Measurements from ENCODE around the gene THAP4. TPM values are rescaled to one million over a fixed set of nuclear protein-coding genes. Genes with fewer than 3 reads are reported as not detected.
"Not testable (repeated sequence)": the region's sequence is repeated elsewhere in the genome, so short reads cannot be mapped to it uniquely, and the experiment has no call there.

THAP4 gene
- total and polyA plus RNA-seq, 2 experiments from 2014 or later, result 62.9 to 80.4 TPM

DNA sequence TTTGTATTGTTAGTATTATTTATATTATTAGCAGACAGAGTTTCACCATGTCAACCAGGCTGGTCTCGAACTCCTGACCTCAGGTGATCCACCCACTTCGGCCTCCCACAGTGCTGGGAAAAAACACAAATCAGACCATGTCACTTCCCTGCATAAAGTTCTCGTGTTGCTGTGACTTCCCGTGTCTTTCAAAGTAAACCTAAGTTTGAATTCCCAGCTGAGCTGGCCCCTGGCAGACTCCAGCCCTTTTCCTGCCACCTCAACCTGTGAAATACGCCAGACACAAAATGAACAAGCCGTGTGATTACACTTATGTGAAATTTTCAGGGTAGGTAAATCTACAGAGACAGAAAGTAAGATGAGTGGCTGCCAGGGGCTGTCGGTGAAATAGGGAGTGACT lies 70.5 kb downstream of the THAP4 start:
- Histone ChIP-seq H3K9me2 (ENCODE audit: insufficient read depth) (no peaks in the 10 kb centered on the region), H3K4me3 (no peak overlapping the region), H3K4me2 (no peak overlapping the region), H3K36me3 (ENCODE audit: insufficient read depth) (no peaks in the 10 kb centered on the region), H3K27ac (ENCODE audit: low read depth) (no peak overlapping the region), H3F3A (replicated peaks; ENCODE audit: low read depth) (no peaks in the 10 kb centered on the region), H4K20me1 (replicated peaks; ENCODE audit: insufficient read depth) (peaks cover 14% of the 10 kb centered on the region), H3K79me2 (replicated peaks; ENCODE audit: insufficient read depth) (no peaks in the 10 kb centered on the region; the same call in 1 of the 2 replicates), H3K27me3 (ENCODE audit: insufficient read depth) (no peaks in the 10 kb centered on the region), H2AFZ (no peak overlapping the region), H3K4me1 (ENCODE audit: insufficient read depth) (no peaks in the 10 kb centered on the region)
- DNase-seq (ENCODE audit: low spot score) (no peak), ATAC-seq (no peak)
- no peaks in the 10 kb centered on the region; the same call in 2 of the 3 replicates for H3K4me1 Mint-ChIP-seq
- H3K36me3 Mint-ChIP-seq (ENCODE audit: low read depth), result no peaks in the 10 kb centered on the region; the same call in 2 of the 3 replicates
- H3K4me3 Mint-ChIP-seq, result no peak overlapping the region
- H3K27ac Mint-ChIP-seq, result no peak overlapping the region
- H3K9me3 Mint-ChIP-seq, result no peaks in the 10 kb centered on the region
- no peak for TF ChIP-seq NANOG (IDR thresholded peaks at IDR 0.05; ENCODE audit: borderline replicate concordance)
- TF ChIP-seq ZNF114 (CRISPR knock-in tag; IDR thresholded peaks at IDR 0.05), result no peak
- TF ChIP-seq, protein P1, sequence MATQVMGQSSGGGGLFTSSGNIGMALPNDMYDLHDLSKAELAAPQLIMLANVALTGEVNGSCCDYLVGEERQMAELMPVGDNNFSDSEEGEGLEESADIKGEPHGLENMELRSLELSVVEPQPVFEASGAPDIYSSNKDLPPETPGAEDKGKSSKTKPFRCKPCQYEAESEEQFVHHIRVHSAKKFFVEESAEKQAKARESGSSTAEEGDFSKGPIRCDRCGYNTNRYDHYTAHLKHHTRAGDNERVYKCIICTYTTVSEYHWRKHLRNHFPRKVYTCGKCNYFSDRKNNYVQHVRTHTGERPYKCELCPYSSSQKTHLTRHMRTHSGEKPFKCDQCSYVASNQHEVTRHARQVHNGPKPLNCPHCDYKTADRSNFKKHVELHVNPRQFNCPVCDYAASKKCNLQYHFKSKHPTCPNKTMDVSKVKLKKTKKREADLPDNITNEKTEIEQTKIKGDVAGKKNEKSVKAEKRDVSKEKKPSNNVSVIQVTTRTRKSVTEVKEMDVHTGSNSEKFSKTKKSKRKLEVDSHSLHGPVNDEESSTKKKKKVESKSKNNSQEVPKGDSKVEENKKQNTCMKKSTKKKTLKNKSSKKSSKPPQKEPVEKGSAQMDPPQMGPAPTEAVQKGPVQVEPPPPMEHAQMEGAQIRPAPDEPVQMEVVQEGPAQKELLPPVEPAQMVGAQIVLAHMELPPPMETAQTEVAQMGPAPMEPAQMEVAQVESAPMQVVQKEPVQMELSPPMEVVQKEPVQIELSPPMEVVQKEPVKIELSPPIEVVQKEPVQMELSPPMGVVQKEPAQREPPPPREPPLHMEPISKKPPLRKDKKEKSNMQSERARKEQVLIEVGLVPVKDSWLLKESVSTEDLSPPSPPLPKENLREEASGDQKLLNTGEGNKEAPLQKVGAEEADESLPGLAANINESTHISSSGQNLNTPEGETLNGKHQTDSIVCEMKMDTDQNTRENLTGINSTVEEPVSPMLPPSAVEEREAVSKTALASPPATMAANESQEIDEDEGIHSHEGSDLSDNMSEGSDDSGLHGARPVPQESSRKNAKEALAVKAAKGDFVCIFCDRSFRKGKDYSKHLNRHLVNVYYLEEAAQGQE (IDR thresholded peaks at IDR 0.05; ENCODE audit: unreplicated experiment), result no peak
- H3K27me3 Mint-ChIP-seq (ENCODE audit: insufficient read depth, low read depth, poor library complexity), result peaks cover 6% of the 10 kb centered on the region

DNA sequence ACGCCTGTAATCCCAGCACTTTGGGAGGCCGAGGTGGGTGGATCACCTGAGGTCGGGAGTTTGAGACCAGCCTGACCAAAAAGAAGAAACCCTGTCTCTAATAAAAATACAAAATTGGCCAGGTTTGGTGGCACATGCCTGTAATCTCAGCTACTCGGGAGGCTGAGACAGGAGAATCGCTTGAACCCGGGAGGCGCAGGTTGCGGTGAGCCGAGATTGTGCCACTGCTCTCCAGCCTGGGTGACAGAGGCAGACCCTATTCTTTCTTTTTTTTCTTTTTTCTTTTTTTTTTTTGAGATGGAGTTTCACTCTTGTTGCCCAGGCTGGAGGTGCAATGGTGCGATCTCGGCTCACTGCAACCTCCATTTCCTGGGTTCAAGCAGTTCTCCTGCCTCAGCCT lies 70.9 kb downstream of the THAP4 start:
- H3K4me1 Mint-ChIP-seq, ATAC-seq: not testable (repeated sequence)

DNA sequence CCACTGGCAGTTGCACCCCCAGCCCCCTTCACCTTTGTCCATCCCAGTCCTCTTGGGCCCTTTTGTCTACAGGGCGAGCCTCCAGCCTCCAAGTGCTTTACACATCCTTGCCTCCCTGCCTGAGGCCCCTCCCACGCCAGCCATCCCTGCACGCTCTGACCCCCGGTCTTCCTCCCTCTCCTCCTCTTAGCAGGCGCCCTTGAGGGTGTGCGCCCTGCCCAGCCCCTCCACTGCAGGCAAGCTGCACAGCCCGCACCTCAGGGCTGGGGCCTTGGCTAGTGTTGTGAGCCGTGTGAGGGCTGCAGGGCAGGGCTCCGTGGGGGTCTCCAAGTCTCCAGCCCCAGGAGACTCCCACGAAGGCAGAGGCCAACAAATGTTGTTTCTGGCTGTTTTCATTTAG lies 71.5 kb downstream of the THAP4 start:
- Mint-ChIP-seq H3K36me3 (ENCODE audit: low read depth) (no peaks in the 10 kb centered on the region; the same call in 2 of the 3 replicates), H3K4me3 (no peak overlapping the region), H3K27me3 (ENCODE audit: insufficient read depth, low read depth, poor library complexity) (peaks cover 9% of the 10 kb centered on the region), H3K27ac (no peak overlapping the region), H3K4me1 (peaks cover under 1% of the 10 kb centered on the region; the same call in 2 of the 3 replicates), H3K9me3 (no peaks in the 10 kb centered on the region)
- no peaks in the 10 kb centered on the region; the same call in 1 of the 2 replicates for H3K79me2 ChIP-seq (replicated peaks; ENCODE audit: insufficient read depth)
- no peak overlapping the region for H3K4me2 ChIP-seq
- H3F3A ChIP-seq (replicated peaks; ENCODE audit: low read depth), result no peaks in the 10 kb centered on the region
- no peaks in the 10 kb centered on the region for H3K4me1 ChIP-seq (ENCODE audit: insufficient read depth)
- H3K27me3 ChIP-seq (ENCODE audit: insufficient read depth), result no peaks in the 10 kb centered on the region
- no peak overlapping the region for H2AFZ ChIP-seq
- H3K9me2 ChIP-seq (ENCODE audit: insufficient read depth), result no peaks in the 10 kb centered on the region
- no peak overlapping the region for H3K27ac ChIP-seq (ENCODE audit: low read depth)
- no peak overlapping the region for H3K4me3 ChIP-seq
- ATAC-seq (peak; percentile 47), DNase-seq (ENCODE audit: low spot score) (no peak)
- no peaks in the 10 kb centered on the region for H3K36me3 ChIP-seq (ENCODE audit: insufficient read depth)
- peaks cover 14% of the 10 kb centered on the region for H4K20me1 ChIP-seq (replicated peaks; ENCODE audit: insufficient read depth)
- TF ChIP-seq, protein P2, sequence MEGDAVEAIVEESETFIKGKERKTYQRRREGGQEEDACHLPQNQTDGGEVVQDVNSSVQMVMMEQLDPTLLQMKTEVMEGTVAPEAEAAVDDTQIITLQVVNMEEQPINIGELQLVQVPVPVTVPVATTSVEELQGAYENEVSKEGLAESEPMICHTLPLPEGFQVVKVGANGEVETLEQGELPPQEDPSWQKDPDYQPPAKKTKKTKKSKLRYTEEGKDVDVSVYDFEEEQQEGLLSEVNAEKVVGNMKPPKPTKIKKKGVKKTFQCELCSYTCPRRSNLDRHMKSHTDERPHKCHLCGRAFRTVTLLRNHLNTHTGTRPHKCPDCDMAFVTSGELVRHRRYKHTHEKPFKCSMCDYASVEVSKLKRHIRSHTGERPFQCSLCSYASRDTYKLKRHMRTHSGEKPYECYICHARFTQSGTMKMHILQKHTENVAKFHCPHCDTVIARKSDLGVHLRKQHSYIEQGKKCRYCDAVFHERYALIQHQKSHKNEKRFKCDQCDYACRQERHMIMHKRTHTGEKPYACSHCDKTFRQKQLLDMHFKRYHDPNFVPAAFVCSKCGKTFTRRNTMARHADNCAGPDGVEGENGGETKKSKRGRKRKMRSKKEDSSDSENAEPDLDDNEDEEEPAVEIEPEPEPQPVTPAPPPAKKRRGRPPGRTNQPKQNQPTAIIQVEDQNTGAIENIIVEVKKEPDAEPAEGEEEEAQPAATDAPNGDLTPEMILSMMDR (conservative IDR thresholded peaks at IDR 0.05; ENCODE audit: low read depth in 2 of 2), result no peak
- no peak for TF ChIP-seq EZH2 (IDR thresholded peaks at IDR 0.05; ENCODE audit: low read depth, unreplicated experiment)

More for the DNA sequence above, 70.9 kb downstream of the THAP4 start:
- not testable (repeated sequence) for H3K27me3 ChIP-seq (ENCODE audit: insufficient read depth); H3K9me3 Mint-ChIP-seq; H3K4me1 ChIP-seq (ENCODE audit: insufficient read depth); H3K4me2 ChIP-seq; H3K27ac Mint-ChIP-seq; H3K9me2 ChIP-seq (ENCODE audit: insufficient read depth); H3K27me3 Mint-ChIP-seq (ENCODE audit: insufficient read depth, low read depth, poor library complexity); H3K36me3 Mint-ChIP-seq (ENCODE audit: low read depth); H3K36me3 ChIP-seq (ENCODE audit: insufficient read depth); H3F3A ChIP-seq (replicated peaks; ENCODE audit: low read depth); H3K79me2 ChIP-seq (replicated peaks; ENCODE audit: insufficient read depth); H3K4me3 ChIP-seq; H3K27ac ChIP-seq (ENCODE audit: low read depth); H2AFZ ChIP-seq; DNase-seq (ENCODE audit: low spot score); H3K4me3 Mint-ChIP-seq
- H4K20me1 ChIP-seq (replicated peaks; ENCODE audit: insufficient read depth), result peaks cover 14% of the 10 kb centered on the region
